Glutamatergic neuron (in vitro differentiated cells): ENCODE results near the gene COX7A2. TPM values are rescaled to one million over a fixed set of nuclear protein-coding genes. Genes with fewer than 3 reads are reported as not detected.

Source experiments
- DNase-seq: peaks from one replicate; pipeline ENCODE4 v3.0.0; 2022
- H3K27ac Mint-ChIP-seq: one replicate; pipeline ENCODE4 v1.8.0; 2020; ENCODE audit warnings: mild to moderate bottlenecking, mixed read lengths, inconsistent platforms; ENCODE audit not compliant: unreplicated experiment
- H3K27me3 Mint-ChIP-seq: one replicate; pipeline ENCODE4 v1.8.0; 2020; ENCODE audit warnings: mild to moderate bottlenecking, moderate library complexity, mixed read lengths, inconsistent platforms; ENCODE audit not compliant: unreplicated experiment
- H3K36me3 Mint-ChIP-seq: one replicate; pipeline ENCODE4 v1.8.0; 2020; ENCODE audit warnings: mild to moderate bottlenecking, mixed read lengths, inconsistent platforms; ENCODE audit not compliant: unreplicated experiment
- H3K4me1 Mint-ChIP-seq: one replicate; pipeline ENCODE4 v1.8.0; 2020; ENCODE audit warnings: mild to moderate bottlenecking, low read depth, mixed read lengths, inconsistent platforms; ENCODE audit not compliant: unreplicated experiment
- H3K4me3 Mint-ChIP-seq: one replicate; pipeline ENCODE4 v1.8.0; 2020; ENCODE audit warnings: mild to moderate bottlenecking, mixed read lengths, inconsistent platforms; ENCODE audit not compliant: unreplicated experiment
- H3K9me3 Mint-ChIP-seq: one replicate; pipeline ENCODE4 v1.8.0; 2020; ENCODE audit warnings: mild to moderate bottlenecking, moderate library complexity, mixed read lengths, inconsistent platforms; ENCODE audit not compliant: unreplicated experiment
- total RNA-seq: library from RNA; stranded (reverse); fragmentation: NEBNext Ultra II Directional; extraction: Animal tissue kit (Norgen Biotek cat#: 25700); gene quantifications from one replicate; pipeline ENCODE4 v1.2.1, GENCODE V29; 2021; ENCODE audit not compliant: unreplicated experiment
- TF ChIP-seq, protein P1 (sequence below): fragments of 200-600 bp; sonication (generic); IDR thresholded peaks from one replicate; pipeline ENCODE4 v1.5.0; 2021; ENCODE audit not compliant: partially characterized antibody, unreplicated experiment

Gene COX7A2
- total RNA-seq, 1 donor from 2014 or later, result 527 TPM

DNA sequence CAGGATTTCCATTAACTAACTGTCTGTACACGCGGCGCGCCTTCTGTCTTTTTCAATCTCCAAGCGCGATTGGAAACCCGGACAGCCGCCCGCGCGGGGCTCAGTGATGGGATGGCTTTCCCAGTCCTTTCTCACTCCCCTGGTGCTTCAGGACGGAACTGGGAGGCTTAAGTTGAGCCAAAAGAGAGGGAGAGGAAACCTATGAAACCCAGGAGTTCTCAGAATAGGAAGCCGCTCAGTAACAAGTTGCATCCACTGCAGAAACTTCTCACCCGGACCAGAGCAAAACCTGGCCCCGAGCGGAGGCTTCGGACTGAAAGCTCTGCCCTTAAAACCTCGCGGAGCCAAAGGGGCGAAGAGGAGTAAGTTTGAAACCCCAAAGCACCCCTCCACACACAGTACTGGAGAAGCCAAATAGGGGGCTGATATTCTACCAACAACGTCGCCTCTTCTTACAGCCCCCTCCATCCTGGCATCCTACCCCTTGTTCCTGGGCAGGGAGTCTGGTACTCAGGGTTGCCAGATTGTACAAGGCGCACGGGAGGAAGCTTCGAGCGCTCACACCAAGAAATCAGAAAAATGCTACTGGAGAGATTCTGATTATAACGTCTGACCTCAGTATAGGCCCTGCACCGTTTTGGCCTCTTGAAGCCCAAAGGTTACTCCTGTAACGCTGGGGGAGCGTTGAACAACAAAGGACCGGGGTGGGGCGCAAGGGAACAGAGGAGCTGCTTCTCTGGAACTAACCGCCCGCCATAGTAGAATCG, 36.8 kb downstream of the COX7A2 start:
- H3K36me3 Mint-ChIP-seq, result peaks cover 4% of the 10 kb centered on the region
- peak overlapping the region; percentile 91 for H3K4me3 Mint-ChIP-seq
- H3K27ac Mint-ChIP-seq, result no peak overlapping the region
- peaks cover 26% of the 10 kb centered on the region for H3K4me1 Mint-ChIP-seq
- peaks cover 34% of the 10 kb centered on the region for H3K27me3 Mint-ChIP-seq
- peaks cover 16% of the 10 kb centered on the region for H3K9me3 Mint-ChIP-seq
- TF ChIP-seq, protein P1, sequence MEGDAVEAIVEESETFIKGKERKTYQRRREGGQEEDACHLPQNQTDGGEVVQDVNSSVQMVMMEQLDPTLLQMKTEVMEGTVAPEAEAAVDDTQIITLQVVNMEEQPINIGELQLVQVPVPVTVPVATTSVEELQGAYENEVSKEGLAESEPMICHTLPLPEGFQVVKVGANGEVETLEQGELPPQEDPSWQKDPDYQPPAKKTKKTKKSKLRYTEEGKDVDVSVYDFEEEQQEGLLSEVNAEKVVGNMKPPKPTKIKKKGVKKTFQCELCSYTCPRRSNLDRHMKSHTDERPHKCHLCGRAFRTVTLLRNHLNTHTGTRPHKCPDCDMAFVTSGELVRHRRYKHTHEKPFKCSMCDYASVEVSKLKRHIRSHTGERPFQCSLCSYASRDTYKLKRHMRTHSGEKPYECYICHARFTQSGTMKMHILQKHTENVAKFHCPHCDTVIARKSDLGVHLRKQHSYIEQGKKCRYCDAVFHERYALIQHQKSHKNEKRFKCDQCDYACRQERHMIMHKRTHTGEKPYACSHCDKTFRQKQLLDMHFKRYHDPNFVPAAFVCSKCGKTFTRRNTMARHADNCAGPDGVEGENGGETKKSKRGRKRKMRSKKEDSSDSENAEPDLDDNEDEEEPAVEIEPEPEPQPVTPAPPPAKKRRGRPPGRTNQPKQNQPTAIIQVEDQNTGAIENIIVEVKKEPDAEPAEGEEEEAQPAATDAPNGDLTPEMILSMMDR, result no peak
- DNase-seq, result peak; percentile 40

- H3K27me3 Mint-ChIP-seq, result peaks cover 38% of the 10 kb centered on the region
- peak; percentile 79 for DNase-seq
- TF ChIP-seq, protein P1, result no peak
- peaks cover 26% of the 10 kb centered on the region for H3K4me1 Mint-ChIP-seq
- H3K9me3 Mint-ChIP-seq, result peaks cover 16% of the 10 kb centered on the region
- no peak within 1 kb of the TSS for H3K27ac Mint-ChIP-seq
- H3K36me3 Mint-ChIP-seq, result peaks cover 4% of the 10 kb centered on the region
- H3K4me3 Mint-ChIP-seq, result peak within 1 kb of the TSS; percentile 91
Observed at GRCh38 chr6:75205776-75206575, 37.6 kb downstream of the COX7A2 start, which contains the start of gene COL12A1. TSS of gene COL12A1 (minus strand) at chr6:75206053. CDS start at chr6:75202792, 3,261 bp downstream.

GRCh38 chr6:75204959-75205775, 38.4 kb downstream of the COX7A2 start:
- Mint-ChIP-seq H3K27ac (no peak overlapping the region), H3K4me3 (peak overlapping the region; percentile 91), H3K36me3 (peaks cover 4% of the 10 kb centered on the region), H3K9me3 (peaks cover 16% of the 10 kb centered on the region), H3K27me3 (peaks cover 38% of the 10 kb centered on the region), H3K4me1 (peaks cover 26% of the 10 kb centered on the region)
- TF ChIP-seq, protein P1, result no peak
- peak; percentile 39 for DNase-seq

GRCh38 chr6:75204217-75204958, 39.2 kb downstream of the COX7A2 start:
- H3K4me1 Mint-ChIP-seq, result peaks cover 26% of the 10 kb centered on the region

More at GRCh38 chr6:75204217-75204958, 39.2 kb downstream of the COX7A2 start:
- Mint-ChIP-seq H3K4me3 (peak overlapping the region; percentile 91), H3K27me3 (peaks cover 38% of the 10 kb centered on the region), H3K27ac (no peak overlapping the region), H3K36me3 (peaks cover 4% of the 10 kb centered on the region), H3K9me3 (peaks cover 16% of the 10 kb centered on the region)
- TF ChIP-seq, protein P1, result peak; percentile 67
- peak; percentile 80 for DNase-seq
